ENCODE measurements around the gene DLX4. TPM values are rescaled to one million over a fixed set of nuclear protein-coding genes. Genes with fewer than 3 reads are reported as not detected.

The DLX4 gene
- total and polyA plus RNA-seq, 3 experiments from 2014 or later = 0.58 to 0.88 TPM; not detected in 1

- Mint-ChIP-seq H3K4me1 (no peaks in the 10 kb centered on the region), H3K4me3 (no peak overlapping the region), H3K27ac (no peak overlapping the region), H3K9me3 (no peaks in the 10 kb centered on the region), H3K36me3 (no peaks in the 10 kb centered on the region), H3K27me3 (peaks cover 29 to 52% of the 10 kb centered on the region in 2 donors)
- H3K9me3 ChIP-seq (ENCODE audit: low read length) = no peaks in the 10 kb centered on the region
- CTCF ChIA-PET = interaction anchor here (2.9 to 3.9 kb wide), 2 partner anchors 11 to 56 kb away, joined by 12 to 27 read pairs; no protein-coding TSS in a partner anchor
- H3K27me3 ChIP-seq (ENCODE audit: insufficient read depth, low read length, poor library complexity, severe bottlenecking) = no peaks in the 10 kb centered on the region
- H3K36me3 ChIP-seq (ENCODE audit: insufficient read depth, low read length) = no peaks in the 10 kb centered on the region
- no peaks in the 10 kb centered on the region for H3K4me1 ChIP-seq (ENCODE audit: insufficient read depth, low read length)
- POLR2A ChIA-PET = no interaction called here
- no peak overlapping the region for H3K4me3 ChIP-seq (ENCODE audit: low read length)
- no peak for DNase-seq
- no peak overlapping the region for H3K27ac ChIP-seq (ENCODE audit: low read depth, low read length)
Observed at GRCh38 chr17:49941427-49941826, 27.6 kb upstream of the DLX4 start.

- Histone ChIP-seq H3K4me1 (ENCODE audit: insufficient read depth, low read length) (no peaks in the 10 kb centered on the region), H3K9me3 (ENCODE audit: low read length) (no peaks in the 10 kb centered on the region), H3K27ac (ENCODE audit: low read depth, low read length) (no peak overlapping the region), H3K4me3 (ENCODE audit: low read length) (no peak overlapping the region), H3K36me3 (ENCODE audit: insufficient read depth, low read length) (no peaks in the 10 kb centered on the region), H3K27me3 (ENCODE audit: insufficient read depth, low read length, poor library complexity, severe bottlenecking) (no peaks in the 10 kb centered on the region)
- peaks cover 32 to 57% of the 10 kb centered on the region in 2 donors for H3K27me3 Mint-ChIP-seq
- no peak for DNase-seq
- H3K9me3 Mint-ChIP-seq = no peaks in the 10 kb centered on the region
- no peaks in the 10 kb centered on the region for H3K4me1 Mint-ChIP-seq
- no peak overlapping the region for H3K4me3 Mint-ChIP-seq
- ChIA-PET POLR2A (no interaction called here), CTCF (interaction anchor here (0.9 to 3.9 kb wide), 2 partner anchors 8 to 54 kb away, joined by 3 to 27 read pairs; no protein-coding TSS in a partner anchor)
- no peaks in the 10 kb centered on the region for H3K36me3 Mint-ChIP-seq
- H3K27ac Mint-ChIP-seq = peak overlapping the region in 1 of 8 donors; percentile 55
Observed at GRCh38 chr17:49942947-49943346, 26.0 kb upstream of the DLX4 start.

GRCh38 chr17:49944273-49944870 lies 24.6 kb upstream of the DLX4 start:
- Histone ChIP-seq H3K9me3 (ENCODE audit: low read length) (no peaks in the 10 kb centered on the region), H3K4me3 (ENCODE audit: low read length) (no peak overlapping the region), H3K4me1 (ENCODE audit: insufficient read depth, low read length) (no peaks in the 10 kb centered on the region), H3K36me3 (ENCODE audit: insufficient read depth, low read length) (no peaks in the 10 kb centered on the region), H3K27ac (ENCODE audit: low read depth, low read length) (no peak overlapping the region), H3K27me3 (ENCODE audit: insufficient read depth, low read length, poor library complexity, severe bottlenecking) (peaks cover 7% of the 10 kb centered on the region)
- ChIA-PET POLR2A (no interaction called here), CTCF (no interaction called here)
- Mint-ChIP-seq H3K4me1 (no peaks in the 10 kb centered on the region), H3K27ac (no peak overlapping the region), H3K36me3 (no peaks in the 10 kb centered on the region), H3K4me3 (no peak overlapping the region), H3K27me3 (peaks cover 24 to 58% of the 10 kb centered on the region in 2 donors), H3K9me3 (no peaks in the 10 kb centered on the region)
- no peak for DNase-seq

GRCh38 chr17:49946208-49946607 lies 22.8 kb upstream of the DLX4 start:
- ChIA-PET CTCF (interaction anchor here (1.8 kb wide), 1 partner anchor 50 kb away, joined by 6 read pairs; no protein-coding TSS in a partner anchor), POLR2A (no interaction called here)
- DNase-seq = no peak
- Mint-ChIP-seq H3K4me3 (no peak overlapping the region), H3K9me3 (no peaks in the 10 kb centered on the region), H3K36me3 (peaks cover 0 to 4% (median 0%) of the 10 kb centered on the region in 3 donors), H3K27me3 (peaks cover 32 to 67% of the 10 kb centered on the region in 2 donors), H3K4me1 (no peaks in the 10 kb centered on the region), H3K27ac (no peak overlapping the region)
- H3K9me3 ChIP-seq (ENCODE audit: low read length) = no peaks in the 10 kb centered on the region
- no peak overlapping the region for H3K27ac ChIP-seq (ENCODE audit: low read depth, low read length)
- H3K4me3 ChIP-seq (ENCODE audit: low read length) = no peak overlapping the region
- H3K36me3 ChIP-seq (ENCODE audit: insufficient read depth, low read length) = no peaks in the 10 kb centered on the region
- H3K4me1 ChIP-seq (ENCODE audit: insufficient read depth, low read length) = no peaks in the 10 kb centered on the region
- H3K27me3 ChIP-seq (ENCODE audit: insufficient read depth, low read length, poor library complexity, severe bottlenecking) = peaks cover 16% of the 10 kb centered on the region

GRCh38 chr17:49946964-49947584 lies 21.9 kb upstream of the DLX4 start:
- no peak overlapping the region for H3K4me3 Mint-ChIP-seq
- H3K36me3 Mint-ChIP-seq = peaks cover 0 to 4% (median 0%) of the 10 kb centered on the region in 3 donors
- no peaks in the 10 kb centered on the region for H3K4me1 Mint-ChIP-seq
- Histone ChIP-seq H3K4me1 (ENCODE audit: insufficient read depth, low read length) (no peaks in the 10 kb centered on the region), H3K36me3 (ENCODE audit: insufficient read depth, low read length) (no peaks in the 10 kb centered on the region), H3K9me3 (ENCODE audit: low read length) (no peaks in the 10 kb centered on the region), H3K4me3 (ENCODE audit: low read length) (no peak overlapping the region), H3K27me3 (ENCODE audit: insufficient read depth, low read length, poor library complexity, severe bottlenecking) (peaks cover 24% of the 10 kb centered on the region), H3K27ac (ENCODE audit: low read depth, low read length) (no peak overlapping the region)
- ChIA-PET CTCF (interaction anchor here (1.8 to 7.1 kb wide), 2 partner anchors 49 kb away, joined by 6 to 159 read pairs; partner anchors contain the start of gene DLX3), POLR2A (no interaction called here)
- H3K27ac Mint-ChIP-seq = no peak overlapping the region
- no peak for DNase-seq
- no peaks in the 10 kb centered on the region for H3K9me3 Mint-ChIP-seq
- H3K27me3 Mint-ChIP-seq = peaks cover 39 to 73% of the 10 kb centered on the region in 2 donors

- ChIA-PET POLR2A (no interaction called here), CTCF (interaction anchor here (0.6 to 7.1 kb wide), 2 partner anchors 47 to 203 kb away, joined by 4 to 159 read pairs; partner anchors contain the start of gene DLX3)
- H3K4me1 Mint-ChIP-seq = no peaks in the 10 kb centered on the region
- no peak overlapping the region for H3K27ac Mint-ChIP-seq
- no peak overlapping the region for H3K4me3 Mint-ChIP-seq
- H3K27me3 Mint-ChIP-seq = peaks cover 43 to 76% of the 10 kb centered on the region in 2 donors
- H3K36me3 Mint-ChIP-seq = peaks cover 0 to 4% (median 0%) of the 10 kb centered on the region in 3 donors
- Histone ChIP-seq H3K9me3 (ENCODE audit: low read length) (no peaks in the 10 kb centered on the region), H3K4me3 (ENCODE audit: low read length) (no peak overlapping the region), H3K4me1 (ENCODE audit: insufficient read depth, low read length) (no peaks in the 10 kb centered on the region), H3K27ac (ENCODE audit: low read depth, low read length) (no peak overlapping the region), H3K27me3 (ENCODE audit: insufficient read depth, low read length, poor library complexity, severe bottlenecking) (peaks cover 31% of the 10 kb centered on the region), H3K36me3 (ENCODE audit: insufficient read depth, low read length) (no peaks in the 10 kb centered on the region)
- DNase-seq = no peak
- no peaks in the 10 kb centered on the region for H3K9me3 Mint-ChIP-seq
Observed at GRCh38 chr17:49949634-49950033, 19.4 kb upstream of the DLX4 start.

- no peak overlapping the region for H3K27ac ChIP-seq (ENCODE audit: low read depth, low read length)
- H3K36me3 Mint-ChIP-seq = peaks cover 0 to 4% (median 0%) of the 10 kb centered on the region in 3 donors
- no peaks in the 10 kb centered on the region for H3K9me3 Mint-ChIP-seq
- H3K36me3 ChIP-seq (ENCODE audit: insufficient read depth, low read length) = no peaks in the 10 kb centered on the region
- no peaks in the 10 kb centered on the region for H3K4me1 Mint-ChIP-seq
- no peak for DNase-seq
- peaks cover 31% of the 10 kb centered on the region for H3K27me3 ChIP-seq (ENCODE audit: insufficient read depth, low read length, poor library complexity, severe bottlenecking)
- CTCF ChIA-PET = interaction anchor here (0.7 to 7.1 kb wide), 17 partner anchors 9 to 382 kb away, joined by 3 to 159 read pairs (median 7); partner anchors contain the start of gene DLX3
- peaks cover 37 to 71% of the 10 kb centered on the region in 2 donors for H3K27me3 Mint-ChIP-seq
- H3K27ac Mint-ChIP-seq = peak overlapping the region in 1 of 8 donors; percentile 14
- POLR2A ChIA-PET = interaction anchor here (1.6 kb wide), 1 partner anchor 45 kb away, joined by 7 read pairs; no protein-coding TSS in a partner anchor
- no peak overlapping the region for H3K4me3 ChIP-seq (ENCODE audit: low read length)
- H3K4me1 ChIP-seq (ENCODE audit: insufficient read depth, low read length) = no peaks in the 10 kb centered on the region
- H3K9me3 ChIP-seq (ENCODE audit: low read length) = no peaks in the 10 kb centered on the region
- H3K4me3 Mint-ChIP-seq = no peak overlapping the region
Observed at GRCh38 chr17:49951362-49952082, 17.5 kb upstream of the DLX4 start.
